ENCODE data around the gene NLRP10.

DNA sequence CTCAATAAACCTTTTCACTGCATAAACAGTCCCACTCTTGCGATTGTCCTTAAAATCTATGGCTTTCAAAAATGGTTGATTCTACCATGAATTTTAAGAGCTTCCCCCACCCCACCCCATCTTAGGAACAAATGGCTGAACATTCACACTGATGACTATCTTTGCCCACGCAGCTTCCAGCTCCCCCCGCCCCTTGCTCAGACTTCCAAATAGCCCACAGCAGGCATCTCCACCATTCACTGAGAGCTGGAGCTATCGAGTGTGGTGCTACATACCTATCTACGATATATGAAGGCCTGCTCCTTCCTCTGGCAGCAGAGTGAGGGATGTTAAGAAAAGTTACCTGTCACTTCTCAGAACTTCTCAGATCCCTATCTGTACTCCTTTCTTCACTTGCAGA lies 48.6 kb upstream of the NLRP10 start:
- TF ChIP-seq, protein P1, sequence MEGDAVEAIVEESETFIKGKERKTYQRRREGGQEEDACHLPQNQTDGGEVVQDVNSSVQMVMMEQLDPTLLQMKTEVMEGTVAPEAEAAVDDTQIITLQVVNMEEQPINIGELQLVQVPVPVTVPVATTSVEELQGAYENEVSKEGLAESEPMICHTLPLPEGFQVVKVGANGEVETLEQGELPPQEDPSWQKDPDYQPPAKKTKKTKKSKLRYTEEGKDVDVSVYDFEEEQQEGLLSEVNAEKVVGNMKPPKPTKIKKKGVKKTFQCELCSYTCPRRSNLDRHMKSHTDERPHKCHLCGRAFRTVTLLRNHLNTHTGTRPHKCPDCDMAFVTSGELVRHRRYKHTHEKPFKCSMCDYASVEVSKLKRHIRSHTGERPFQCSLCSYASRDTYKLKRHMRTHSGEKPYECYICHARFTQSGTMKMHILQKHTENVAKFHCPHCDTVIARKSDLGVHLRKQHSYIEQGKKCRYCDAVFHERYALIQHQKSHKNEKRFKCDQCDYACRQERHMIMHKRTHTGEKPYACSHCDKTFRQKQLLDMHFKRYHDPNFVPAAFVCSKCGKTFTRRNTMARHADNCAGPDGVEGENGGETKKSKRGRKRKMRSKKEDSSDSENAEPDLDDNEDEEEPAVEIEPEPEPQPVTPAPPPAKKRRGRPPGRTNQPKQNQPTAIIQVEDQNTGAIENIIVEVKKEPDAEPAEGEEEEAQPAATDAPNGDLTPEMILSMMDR (IDR thresholded peaks at IDR 0.05; ENCODE audit: insufficient read depth, low read length, poor library complexity, severe bottlenecking): no peak
- TF ChIP-seq EZH2phosphoT487 (conservative IDR thresholded peaks at IDR 0.05; ENCODE audit: low read length): no peak

Measured in SU-DHL-6 (cell line).